Measurements from ENCODE around the gene ESR1. TPM values are rescaled to one million over a fixed set of nuclear protein-coding genes. Genes with fewer than 3 reads are reported as not detected.

The ESR1 gene
- polyA plus RNA-seq (2013, experiment 1 of 2): not detected
- not detected for polyA plus RNA-seq (2013, experiment 2 of 2)

GRCh38 chr6:151807513-151808370, at the start of gene ESR1:
ESR1 (plus strand) TSS chr6:151807682; CDS start chr6:151807913, 231 bp downstream.
- Histone ChIP-seq H3K4me3 (ENCODE audit: low read length in 2 of 2) (peak within 1 kb of the TSS in 1 of 2 donors; percentile 12), H3K27me3 (ENCODE audit: control insufficient read depth in 3 of 3, insufficient read depth in 3 of 3, low read depth in 1 of 3, low read length in 3 of 3) (peaks cover 21 to 93% (median 43%) of the 10 kb centered on the region in 3 experiments)

GRCh38 chr6:151760486-151760885, 47.0 kb upstream of the ESR1 start:
- no peak overlapping the region for H2AK5ac ChIP-seq (ENCODE audit: low read depth, low read length)
- H3K79me1 ChIP-seq (ENCODE audit: low read depth, low read length): no peaks in the 10 kb centered on the region
- H2BK12ac ChIP-seq (ENCODE audit: low read length): no peak overlapping the region
- no peak overlapping the region for H3K27ac ChIP-seq (replicated peaks; ENCODE audit: low read length)
- H3K4me1 ChIP-seq (ENCODE audit: control insufficient read depth in 2 of 2, insufficient read depth in 1 of 2, low read depth in 1 of 2, low read length in 2 of 2): peaks cover 0 to 3% of the 10 kb centered on the region in 2 donors
- H2BK5ac ChIP-seq (ENCODE audit: low read length): no peak overlapping the region
- no peak overlapping the region for H3K4ac ChIP-seq (ENCODE audit: low read length)
- no peak overlapping the region for H3K9ac ChIP-seq (ENCODE audit: low read depth, low read length, poor library complexity)
- no peaks in the 10 kb centered on the region for H3K27me3 ChIP-seq (ENCODE audit: control insufficient read depth in 3 of 3, insufficient read depth in 3 of 3, low read depth in 1 of 3, low read length in 3 of 3)
- H3K18ac ChIP-seq (ENCODE audit: low read length): no peak overlapping the region
- H3K23ac ChIP-seq (ENCODE audit: low read depth, low read length, poor library complexity): no peak overlapping the region
- no peak overlapping the region for H3K4me2 ChIP-seq (ENCODE audit: insufficient read depth, low read length, poor library complexity, severe bottlenecking)
- H2AFZ ChIP-seq (ENCODE audit: low read length): no peak overlapping the region
- WGBS, 2 donors (ENCODE audit: extremely low coverage in 2 of 2, insufficient read length in 2 of 2, insufficient replicate concordance in 1 of 2): no CpG with 5 or more reads among the region's 7 CpGs
- DNase-seq (ENCODE audit: low spot score): no peak
- no peak overlapping the region for H2BK15ac ChIP-seq (ENCODE audit: low read length)
- no peak overlapping the region for H2BK120ac ChIP-seq (ENCODE audit: low read depth, low read length)
- no peak overlapping the region for H4K8ac ChIP-seq (ENCODE audit: low read depth, low read length)
- no peak overlapping the region for H3K4me3 ChIP-seq (ENCODE audit: low read length in 2 of 2)
- H4K91ac ChIP-seq (ENCODE audit: low read depth, low read length, poor library complexity): no peak overlapping the region
- H3K14ac ChIP-seq (ENCODE audit: low read length): no peak overlapping the region
- no peaks in the 10 kb centered on the region for H3K36me3 ChIP-seq (replicated peaks in 1 of 2; ENCODE audit: control insufficient read depth in 2 of 2, insufficient read depth in 2 of 2, low read length in 2 of 2)
- H3K9me3 ChIP-seq (replicated peaks in 1 of 2; ENCODE audit: control insufficient read depth in 2 of 2, insufficient read depth in 1 of 2, low read depth in 1 of 2, low read length in 2 of 2): no peaks in the 10 kb centered on the region

More at GRCh38 chr6:151807513-151808370, at the start of gene ESR1:
- Histone ChIP-seq H2AFZ (ENCODE audit: low read length) (peak within 1 kb of the TSS; percentile 78), H3K79me1 (ENCODE audit: low read depth, low read length) (peaks cover 2% of the 10 kb centered on the region), H3K4me2 (ENCODE audit: insufficient read depth, low read length, poor library complexity, severe bottlenecking) (peak within 1 kb of the TSS; percentile 53), H3K14ac (ENCODE audit: low read length) (peak within 1 kb of the TSS; percentile 66), H2BK120ac (ENCODE audit: low read depth, low read length) (no peak within 1 kb of the TSS), H3K18ac (ENCODE audit: low read length) (peak within 1 kb of the TSS; percentile 79), H4K8ac (ENCODE audit: low read depth, low read length) (no peak within 1 kb of the TSS), H3K27ac (replicated peaks; ENCODE audit: low read length) (no peak within 1 kb of the TSS), H3K23ac (ENCODE audit: low read depth, low read length, poor library complexity) (peak within 1 kb of the TSS; percentile 82), H3K9ac (ENCODE audit: low read depth, low read length, poor library complexity) (no peak within 1 kb of the TSS), H2BK5ac (ENCODE audit: low read length) (no peak within 1 kb of the TSS), H2AK5ac (ENCODE audit: low read depth, low read length) (peak within 1 kb of the TSS; percentile 50), H3K9me3 (replicated peaks in 1 of 2; ENCODE audit: control insufficient read depth in 2 of 2, insufficient read depth in 1 of 2, low read depth in 1 of 2, low read length in 2 of 2) (no peaks in the 10 kb centered on the region), H3K4ac (ENCODE audit: low read length) (no peak within 1 kb of the TSS), H3K36me3 (replicated peaks in 1 of 2; ENCODE audit: control insufficient read depth in 2 of 2, insufficient read depth in 2 of 2, low read length in 2 of 2) (no peaks in the 10 kb centered on the region), H4K91ac (ENCODE audit: low read depth, low read length, poor library complexity) (no peak within 1 kb of the TSS), H3K4me1 (ENCODE audit: control insufficient read depth in 2 of 2, insufficient read depth in 1 of 2, low read depth in 1 of 2, low read length in 2 of 2) (peaks cover 0 to 8% of the 10 kb centered on the region in 2 donors), H2BK15ac (ENCODE audit: low read length) (no peak within 1 kb of the TSS), H2BK12ac (ENCODE audit: low read length) (no peak within 1 kb of the TSS)
- WGBS, 2 donors (ENCODE audit: extremely low coverage in 2 of 2, insufficient read length in 2 of 2, insufficient replicate concordance in 1 of 2): no CpG with 5 or more reads among the region's 73 CpGs
- DNase-seq (ENCODE audit: low spot score): no peak

- H3K4me1 ChIP-seq (ENCODE audit: control insufficient read depth in 2 of 2, insufficient read depth in 1 of 2, low read depth in 1 of 2, low read length in 2 of 2): peaks cover 3% of the 10 kb centered on the region in 2 donors
- H2BK15ac ChIP-seq (ENCODE audit: low read length): no peak overlapping the region
- no peak overlapping the region for H3K23ac ChIP-seq (ENCODE audit: low read depth, low read length, poor library complexity)
- H3K27ac ChIP-seq (replicated peaks; ENCODE audit: low read length): no peak overlapping the region
- H3K36me3 ChIP-seq (replicated peaks in 1 of 2; ENCODE audit: control insufficient read depth in 2 of 2, insufficient read depth in 2 of 2, low read length in 2 of 2): no peaks in the 10 kb centered on the region
- no peak overlapping the region for H2BK120ac ChIP-seq (ENCODE audit: low read depth, low read length)
- H3K9me3 ChIP-seq (replicated peaks in 1 of 2; ENCODE audit: control insufficient read depth in 2 of 2, insufficient read depth in 1 of 2, low read depth in 1 of 2, low read length in 2 of 2): no peaks in the 10 kb centered on the region
- no peaks in the 10 kb centered on the region for H3K79me1 ChIP-seq (ENCODE audit: low read depth, low read length)
- no peak overlapping the region for H3K4me3 ChIP-seq (ENCODE audit: low read length in 2 of 2)
- H2AK5ac ChIP-seq (ENCODE audit: low read depth, low read length): no peak overlapping the region
- no peak overlapping the region for H4K91ac ChIP-seq (ENCODE audit: low read depth, low read length, poor library complexity)
- no peak overlapping the region for H2BK5ac ChIP-seq (ENCODE audit: low read length)
- H3K27me3 ChIP-seq (ENCODE audit: control insufficient read depth in 3 of 3, insufficient read depth in 3 of 3, low read depth in 1 of 3, low read length in 3 of 3): no peaks in the 10 kb centered on the region
- no peak overlapping the region for H3K9ac ChIP-seq (ENCODE audit: low read depth, low read length, poor library complexity)
- no peak overlapping the region for H2BK12ac ChIP-seq (ENCODE audit: low read length)
- no peak overlapping the region for H3K4ac ChIP-seq (ENCODE audit: low read length)
- no peak overlapping the region for H4K8ac ChIP-seq (ENCODE audit: low read depth, low read length)
- DNase-seq (ENCODE audit: low spot score): no peak
- no peak overlapping the region for H3K14ac ChIP-seq (ENCODE audit: low read length)
- no CpG with 5 or more reads among the region's 4 CpGs for WGBS, 2 donors (ENCODE audit: extremely low coverage in 2 of 2, insufficient read length in 2 of 2, insufficient replicate concordance in 1 of 2)
- no peak overlapping the region for H3K4me2 ChIP-seq (ENCODE audit: insufficient read depth, low read length, poor library complexity, severe bottlenecking)
- H3K18ac ChIP-seq (ENCODE audit: low read length): no peak overlapping the region
- no peak overlapping the region for H2AFZ ChIP-seq (ENCODE audit: low read length)
Measured at GRCh38 chr6:151761851-151762250, 45.6 kb upstream of the ESR1 start.

GRCh38 chr6:151762817-151763216, 44.7 kb upstream of the ESR1 start:
- Histone ChIP-seq H3K9me3 (replicated peaks in 1 of 2; ENCODE audit: control insufficient read depth in 2 of 2, insufficient read depth in 1 of 2, low read depth in 1 of 2, low read length in 2 of 2) (no peaks in the 10 kb centered on the region), H3K4me2 (ENCODE audit: insufficient read depth, low read length, poor library complexity, severe bottlenecking) (no peak overlapping the region), H3K27me3 (ENCODE audit: control insufficient read depth in 3 of 3, insufficient read depth in 3 of 3, low read depth in 1 of 3, low read length in 3 of 3) (no peaks in the 10 kb centered on the region), H3K18ac (ENCODE audit: low read length) (no peak overlapping the region), H4K91ac (ENCODE audit: low read depth, low read length, poor library complexity) (no peak overlapping the region), H3K23ac (ENCODE audit: low read depth, low read length, poor library complexity) (no peak overlapping the region), H3K27ac (replicated peaks; ENCODE audit: low read length) (no peak overlapping the region), H3K14ac (ENCODE audit: low read length) (no peak overlapping the region), H3K36me3 (replicated peaks in 1 of 2; ENCODE audit: control insufficient read depth in 2 of 2, insufficient read depth in 2 of 2, low read length in 2 of 2) (no peaks in the 10 kb centered on the region), H3K9ac (ENCODE audit: low read depth, low read length, poor library complexity) (no peak overlapping the region), H3K4me3 (ENCODE audit: low read length in 2 of 2) (no peak overlapping the region), H3K4ac (ENCODE audit: low read length) (no peak overlapping the region), H2BK12ac (ENCODE audit: low read length) (no peak overlapping the region), H2BK120ac (ENCODE audit: low read depth, low read length) (no peak overlapping the region), H2BK15ac (ENCODE audit: low read length) (no peak overlapping the region), H3K79me1 (ENCODE audit: low read depth, low read length) (no peaks in the 10 kb centered on the region), H2BK5ac (ENCODE audit: low read length) (no peak overlapping the region), H3K4me1 (ENCODE audit: control insufficient read depth in 2 of 2, insufficient read depth in 1 of 2, low read depth in 1 of 2, low read length in 2 of 2) (peaks cover 3% of the 10 kb centered on the region in 2 donors), H2AK5ac (ENCODE audit: low read depth, low read length) (no peak overlapping the region), H4K8ac (ENCODE audit: low read depth, low read length) (no peak overlapping the region), H2AFZ (ENCODE audit: low read length) (no peak overlapping the region)
- DNase-seq (ENCODE audit: low spot score): no peak
- WGBS, 2 donors (ENCODE audit: extremely low coverage in 2 of 2, insufficient read length in 2 of 2, insufficient replicate concordance in 1 of 2): no CpG with 5 or more reads among the region's 4 CpGs

Data from neuronal stem cell (in vitro differentiated cells).